HuH-7 (cell line): ENCODE data around the gene PRMT5.
"Not testable (repeated sequence)": the region's sequence is repeated elsewhere in the genome, so short reads cannot be mapped to it uniquely, and the experiment has no call there.

Experiments used
- DNase-seq: peaks from one replicate; pipeline ENCODE4 v3.0.0; 2011; ENCODE audit warnings: low spot score

PRMT5 gene

GRCh38 chr14:22929104-22929960 lies at the start of gene PRMT5:
TSS of gene PRMT5 (minus strand) at chr14:22929376. CDS start at chr14:22929361, 15 bp downstream.
- peak; percentile 93 for DNase-seq

GRCh38 chr14:22978487-22978837 lies 49.3 kb upstream of the PRMT5 start:
- DNase-seq = no peak

GRCh38 chr14:22977684-22978486 lies 48.7 kb upstream of the PRMT5 start:
- peak; percentile 80 for DNase-seq

DNA sequence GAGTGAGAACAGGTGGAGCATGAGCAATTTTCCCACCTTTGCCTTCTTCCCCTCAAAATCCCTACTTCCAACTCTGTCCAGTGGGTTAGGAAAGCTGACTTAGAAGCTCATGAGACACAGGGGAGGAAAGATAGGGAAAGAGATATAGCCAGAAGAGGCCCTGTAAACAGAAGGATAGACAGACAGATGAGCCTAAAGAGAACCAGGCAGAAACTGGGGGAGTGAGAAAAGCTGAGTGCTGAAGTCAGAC lies 48.2 kb upstream of the PRMT5 start:
- no peak for DNase-seq

DNA sequence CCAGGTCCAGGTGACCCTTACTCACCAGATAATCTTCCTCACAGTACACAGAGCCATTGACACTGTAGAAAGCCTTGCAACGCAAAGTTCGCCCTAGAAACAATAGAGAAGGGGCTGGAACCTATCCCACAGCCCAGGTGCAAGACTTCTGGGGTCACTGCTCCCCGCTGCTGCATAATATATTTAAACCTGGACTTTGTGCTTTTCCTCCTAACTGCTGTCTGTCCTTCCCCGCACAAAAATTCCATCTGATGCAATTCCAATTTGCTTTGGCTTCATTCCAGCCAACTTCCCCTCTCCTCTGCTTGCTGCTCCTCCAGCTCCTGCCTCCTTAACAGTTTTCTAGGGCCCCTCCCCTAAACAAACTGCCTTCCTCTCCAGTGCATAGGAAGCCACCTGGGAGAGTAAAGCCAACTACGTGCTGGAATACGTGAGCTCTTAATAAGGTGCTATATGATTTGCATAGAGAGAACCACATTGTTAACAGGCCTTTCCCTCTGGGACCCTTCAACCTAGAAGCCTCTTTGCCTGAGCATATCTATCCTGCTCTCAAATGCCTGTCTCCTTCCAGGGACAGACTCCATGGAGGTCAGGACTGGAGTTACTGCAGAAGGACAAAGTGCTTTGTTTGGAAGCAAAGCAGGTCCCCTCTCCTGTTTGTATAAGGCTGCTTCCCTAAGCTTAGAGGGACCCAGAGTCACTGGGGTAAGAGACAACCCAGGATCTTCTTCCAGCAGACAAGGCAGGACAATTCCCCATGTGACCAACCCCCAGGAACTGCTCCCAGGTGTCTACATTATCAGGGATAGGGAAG lies 47.7 kb upstream of the PRMT5 start:
- DNase-seq = peak; percentile 68

- DNase-seq = no peak
These were observed 45.5 kb upstream of the PRMT5 start for GRCh38 chr14:22974530-22975313.

DNA sequence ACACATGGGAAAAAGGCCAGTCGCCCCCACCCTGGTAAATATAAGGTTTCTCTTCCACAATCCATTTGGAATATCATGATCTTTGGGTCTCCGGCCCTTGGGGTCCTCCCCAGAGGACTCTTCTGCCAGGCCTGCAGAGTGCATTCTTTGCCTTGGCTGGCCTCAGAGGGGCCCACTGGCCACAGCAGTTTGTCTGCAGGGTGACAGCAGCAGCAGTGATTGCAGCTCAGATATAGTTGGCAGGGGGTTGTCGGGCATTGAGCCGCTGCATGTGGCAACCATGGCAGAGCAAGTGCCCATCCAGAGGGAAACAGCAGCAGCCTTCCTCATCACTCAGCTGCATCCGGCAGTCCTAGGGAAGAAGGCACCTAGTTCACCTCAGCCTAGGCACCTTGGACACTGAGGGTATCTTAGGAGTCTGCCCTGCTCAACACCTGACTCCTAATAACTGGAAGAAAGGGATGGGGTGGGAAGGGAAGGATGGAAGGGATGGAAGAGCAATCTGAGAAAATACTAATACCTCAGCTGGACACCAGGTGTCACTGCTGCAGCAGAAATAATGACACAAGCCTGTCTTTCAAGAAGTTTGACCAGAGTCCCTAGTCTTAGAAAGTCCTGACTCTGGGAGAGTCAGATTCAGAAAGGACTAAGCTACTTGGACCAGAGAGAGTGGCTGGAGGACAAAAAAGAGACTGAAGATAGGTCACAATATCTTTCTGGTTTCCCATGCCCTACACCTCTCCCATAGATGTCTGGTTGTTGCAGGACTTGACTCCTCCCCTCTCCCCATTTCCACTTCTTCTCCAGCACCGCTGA lies 44.2 kb upstream of the PRMT5 start:
- DNase-seq = no peak

DNA sequence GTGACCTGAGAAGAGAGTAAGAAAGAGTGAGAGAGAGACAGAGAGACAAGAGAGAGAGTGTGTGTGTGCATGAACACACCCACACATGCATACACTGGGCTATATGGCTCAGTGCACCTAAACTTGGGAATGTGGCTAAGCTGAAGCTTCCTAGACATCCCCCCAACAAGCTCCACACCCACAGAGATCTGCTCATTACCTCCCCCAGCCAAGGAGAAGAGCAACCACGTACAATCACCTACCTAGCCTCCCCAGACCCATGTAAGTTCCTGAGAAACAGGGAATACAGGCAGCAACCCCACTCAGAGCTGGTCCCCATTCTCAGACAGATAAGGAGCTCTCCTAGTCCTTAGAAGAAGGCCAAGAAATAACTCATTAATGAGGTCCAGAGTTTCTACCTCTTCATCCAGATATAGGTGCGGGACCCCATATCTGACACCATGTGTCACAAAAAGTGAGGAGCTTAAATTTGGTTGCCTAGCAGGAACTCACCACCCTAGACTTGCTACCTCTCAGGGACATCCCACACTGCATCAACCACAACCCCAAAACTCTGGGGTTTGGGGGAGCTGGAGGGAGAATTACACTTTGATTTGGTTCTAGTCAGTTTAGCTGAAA lies 43.2 kb upstream of the PRMT5 start:
- no peak for DNase-seq

- no peak for DNase-seq
These were observed 42.0 kb upstream of the PRMT5 start for GRCh38 chr14:22971152-22971551.

- DNase-seq = no peak
These were observed 37.6 kb upstream of the PRMT5 start for GRCh38 chr14:22966783-22967269.

GRCh38 chr14:22965916-22966782 lies 37.0 kb upstream of the PRMT5 start:
- not testable (repeated sequence) for DNase-seq

GRCh38 chr14:22962061-22962676 lies 33.0 kb upstream of the PRMT5 start:
- DNase-seq = no peak

DNA sequence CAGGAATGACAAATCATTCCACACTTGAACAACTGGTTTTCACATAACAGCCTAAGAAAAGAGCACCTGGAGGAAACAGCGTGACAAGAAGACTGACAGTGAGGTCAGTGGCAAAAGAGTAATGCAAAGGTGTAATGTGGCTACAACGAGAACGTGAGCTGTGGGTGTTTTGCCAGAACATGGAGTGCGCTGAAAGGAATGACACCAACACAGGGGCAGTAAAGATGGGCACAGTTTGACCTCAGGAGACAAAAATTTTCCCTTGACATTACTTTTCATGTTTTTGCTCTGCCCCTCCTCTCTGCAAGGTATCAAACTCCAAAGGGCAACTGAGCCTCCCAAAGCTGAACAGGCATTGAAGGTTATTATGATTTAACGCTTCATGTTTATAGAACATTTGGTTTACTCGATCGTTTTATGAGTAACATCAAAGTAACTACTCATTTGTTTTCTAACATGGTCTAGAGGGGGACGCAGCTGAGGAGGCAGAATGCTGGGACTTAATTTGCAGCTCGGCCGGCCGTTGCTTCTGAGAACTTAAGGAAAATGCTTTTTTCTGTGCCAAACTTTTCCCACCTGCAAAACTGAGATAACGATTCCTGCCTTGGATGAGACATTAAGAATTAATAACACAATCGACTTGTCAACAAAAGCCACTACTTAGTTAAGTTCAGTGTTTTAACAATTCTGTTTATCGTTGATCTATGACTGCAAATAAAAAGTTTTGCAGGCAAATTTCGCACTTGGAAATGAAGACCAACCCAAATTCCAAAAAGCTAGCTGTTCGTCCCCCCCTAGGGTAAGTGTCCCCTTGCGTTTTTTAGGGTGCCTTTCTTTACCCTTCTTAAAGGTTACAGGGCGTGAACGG lies 26.8 kb upstream of the PRMT5 start:
- no peak for DNase-seq

DNA sequence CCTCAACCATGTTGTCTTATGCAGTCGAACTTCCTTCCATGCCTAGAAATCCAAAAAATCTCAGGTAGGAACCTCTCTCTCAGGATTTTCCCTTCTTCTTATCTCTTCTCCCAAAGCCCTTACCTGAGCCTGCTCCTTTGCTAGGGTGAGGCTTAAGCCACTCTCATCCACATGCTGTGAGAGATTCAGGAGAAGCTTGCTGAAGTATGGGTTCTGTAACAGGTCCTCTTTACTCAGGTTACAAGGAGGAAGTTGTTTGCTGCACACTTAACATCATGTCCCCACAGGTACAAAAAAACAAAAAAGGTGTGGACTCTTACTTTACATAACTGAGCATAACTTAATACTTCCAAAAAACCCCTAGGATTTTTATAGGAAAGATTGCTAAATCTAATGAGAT lies 23.2 kb upstream of the PRMT5 start:
- no peak for DNase-seq

DNA sequence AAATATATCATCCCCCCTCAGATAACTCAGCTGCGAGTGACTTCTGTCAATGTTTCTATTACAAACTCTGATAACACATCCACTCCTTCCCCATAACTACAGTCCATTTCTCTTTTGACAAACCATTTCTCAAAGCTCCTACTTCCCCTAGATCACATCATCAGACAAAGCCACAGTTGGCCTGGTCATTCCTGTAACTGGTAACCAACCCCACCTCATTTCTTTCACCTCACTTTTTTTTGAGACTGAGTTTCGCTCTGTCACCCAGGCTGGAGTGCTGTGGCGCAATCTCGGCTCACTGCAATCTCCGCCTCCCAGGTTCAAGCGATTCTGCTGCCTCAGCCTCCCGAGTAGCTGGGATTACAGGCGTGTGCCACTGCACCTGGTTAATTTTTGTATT lies 22.6 kb upstream of the PRMT5 start:
- DNase-seq = not testable (repeated sequence)

DNA sequence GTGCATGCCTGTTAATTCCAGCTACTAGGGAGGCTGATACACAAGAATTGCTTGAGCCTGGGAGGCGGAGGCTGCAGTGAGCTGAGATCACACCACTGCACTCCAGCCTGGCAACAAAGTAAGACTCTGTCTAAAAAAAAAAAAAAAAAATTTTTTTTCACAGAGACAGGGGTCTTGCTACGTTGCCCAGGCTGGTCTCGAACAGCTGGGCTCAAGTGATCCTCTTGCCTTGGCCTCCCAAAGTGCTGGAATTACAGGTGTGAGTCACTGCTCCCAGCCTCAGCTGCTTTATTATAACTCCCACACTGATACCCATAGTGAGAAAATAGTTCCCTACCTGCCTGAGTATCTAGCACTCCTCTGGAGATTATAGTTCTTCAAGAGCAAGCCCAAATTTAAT lies 16.5 kb upstream of the PRMT5 start:
- no peak for DNase-seq

GRCh38 chr14:22939684-22940083 lies 10.5 kb upstream of the PRMT5 start:
- no peak for DNase-seq

DNA sequence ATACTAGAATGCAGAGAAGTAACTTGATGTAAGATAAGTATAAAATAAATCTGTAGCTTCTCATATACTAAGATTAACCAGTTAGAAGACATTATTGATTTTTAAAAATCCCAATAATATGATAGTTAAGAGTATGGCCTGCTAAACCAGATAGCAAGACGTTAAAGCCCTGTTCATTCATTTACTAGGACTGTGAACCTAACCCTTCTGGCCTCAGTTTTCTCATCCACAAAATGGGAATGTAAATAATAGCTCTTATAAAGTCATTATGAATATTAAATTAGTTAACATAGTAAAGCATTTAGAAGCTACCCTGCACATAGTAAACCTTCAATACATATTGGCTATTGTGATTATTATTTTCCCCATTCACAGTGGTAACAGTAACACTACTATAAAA lies 6.0 kb upstream of the PRMT5 start:
- no peak for DNase-seq
